DOHH2 (cell line): ENCODE measurements around the gene ZFYVE9.
A peak's percentile ranks its signal among the peaks of the same experiment; 100 is the strongest.

Experiments used
- EZH2phosphoT487 ChIP-seq: fragments of 200-600 bp; sonication (generic); IDR thresholded peaks from 2 replicates; pipeline ENCODE4 v1.6.1; 2017; ENCODE audit warnings: borderline replicate concordance, mild to moderate bottlenecking, antibody characterized with exemption, low read length, moderate library complexity, mixed read lengths
- TF ChIP-seq, protein P1 (sequence below): fragments of 200-600 bp; sonication (generic); IDR thresholded peaks from one replicate; pipeline ENCODE4 v1.5.1; 2014; ENCODE audit warnings: antibody characterized with exemption, mild to moderate bottlenecking, low read depth, low read length; ENCODE audit not compliant: poor library complexity, severe bottlenecking

DNA sequence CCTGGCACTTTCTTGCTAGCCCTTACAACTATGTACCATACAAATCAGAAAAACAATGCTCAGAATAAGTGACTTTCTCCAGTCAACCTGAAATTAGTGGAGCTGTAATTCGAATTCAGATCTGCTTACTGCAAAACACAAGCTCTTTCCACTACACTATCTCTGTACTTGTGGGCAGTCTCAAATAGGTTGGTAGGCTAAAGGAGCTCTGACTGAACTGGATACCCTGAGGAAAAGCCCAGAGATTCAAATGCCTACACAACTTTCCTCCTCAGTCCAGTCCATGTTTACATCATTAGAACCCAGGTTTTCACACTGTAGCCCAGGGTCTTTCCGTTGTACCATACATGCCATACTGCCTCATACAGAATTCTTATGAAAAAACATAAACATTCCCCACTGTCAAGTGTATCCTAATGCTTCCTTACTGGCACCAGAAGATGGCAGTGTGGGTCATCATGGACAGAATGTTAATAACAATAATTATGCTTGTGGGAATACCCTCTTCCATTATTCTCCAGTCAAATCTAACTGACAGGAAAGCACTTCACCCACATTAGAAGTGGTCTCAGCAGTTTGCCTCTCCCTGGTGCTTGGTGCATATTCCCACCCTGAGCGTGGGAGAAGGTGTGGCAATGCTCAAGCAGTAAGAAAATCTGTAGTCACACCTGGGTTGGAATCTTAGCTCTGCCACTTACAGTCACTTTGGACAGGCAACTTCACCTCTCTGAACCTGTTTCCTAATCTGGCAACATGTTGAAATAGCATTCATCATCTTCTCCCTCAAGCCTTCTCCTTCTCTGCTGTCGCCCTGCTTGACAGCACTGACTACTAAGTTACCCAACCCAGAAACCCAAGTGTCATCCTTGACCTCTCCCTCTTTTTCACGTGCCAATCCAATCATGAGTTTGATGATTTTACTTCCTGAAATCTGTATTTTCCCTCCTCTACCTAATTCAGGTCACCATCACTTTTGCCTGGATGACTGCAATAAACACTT is 14.4 kb upstream of the ZFYVE9 start:
- TF ChIP-seq, protein P1, sequence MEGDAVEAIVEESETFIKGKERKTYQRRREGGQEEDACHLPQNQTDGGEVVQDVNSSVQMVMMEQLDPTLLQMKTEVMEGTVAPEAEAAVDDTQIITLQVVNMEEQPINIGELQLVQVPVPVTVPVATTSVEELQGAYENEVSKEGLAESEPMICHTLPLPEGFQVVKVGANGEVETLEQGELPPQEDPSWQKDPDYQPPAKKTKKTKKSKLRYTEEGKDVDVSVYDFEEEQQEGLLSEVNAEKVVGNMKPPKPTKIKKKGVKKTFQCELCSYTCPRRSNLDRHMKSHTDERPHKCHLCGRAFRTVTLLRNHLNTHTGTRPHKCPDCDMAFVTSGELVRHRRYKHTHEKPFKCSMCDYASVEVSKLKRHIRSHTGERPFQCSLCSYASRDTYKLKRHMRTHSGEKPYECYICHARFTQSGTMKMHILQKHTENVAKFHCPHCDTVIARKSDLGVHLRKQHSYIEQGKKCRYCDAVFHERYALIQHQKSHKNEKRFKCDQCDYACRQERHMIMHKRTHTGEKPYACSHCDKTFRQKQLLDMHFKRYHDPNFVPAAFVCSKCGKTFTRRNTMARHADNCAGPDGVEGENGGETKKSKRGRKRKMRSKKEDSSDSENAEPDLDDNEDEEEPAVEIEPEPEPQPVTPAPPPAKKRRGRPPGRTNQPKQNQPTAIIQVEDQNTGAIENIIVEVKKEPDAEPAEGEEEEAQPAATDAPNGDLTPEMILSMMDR, result peak; percentile 54
- TF ChIP-seq EZH2phosphoT487, result no peak
